ENCODE data around the gene OR51A2.
"Not testable (repeated sequence)": the region's sequence is repeated elsewhere in the genome, so short reads cannot be mapped to it uniquely, and the experiment has no call there.

OR51A2 gene

GRCh38 chr11:4955613-4956012, at the start of gene OR51A2:
Gene OR51A2, minus strand, starts transcription at chr11:4955713. Its CDS starts 0 bp downstream, at chr11:4955713.
- H3K27ac Mint-ChIP-seq; H3K36me3 Mint-ChIP-seq (ENCODE audit: low read depth); H3K4me1 Mint-ChIP-seq; ATAC-seq; H3K4me3 Mint-ChIP-seq; H3K9me3 Mint-ChIP-seq; DNase-seq; H3K27me3 Mint-ChIP-seq: not testable (repeated sequence)

- H3K27ac Mint-ChIP-seq: no peak overlapping the region
- H3K27me3 Mint-ChIP-seq: peaks cover 8% of the 10 kb centered on the region
- H3K4me1 Mint-ChIP-seq: no peaks in the 10 kb centered on the region
- no peak overlapping the region for H3K4me3 Mint-ChIP-seq
- no peaks in the 10 kb centered on the region for H3K36me3 Mint-ChIP-seq (ENCODE audit: low read depth)
- DNase-seq (peak; percentile 18), ATAC-seq (no peak)
- no peaks in the 10 kb centered on the region for H3K9me3 Mint-ChIP-seq
Measured at GRCh38 chr11:5004424-5005274, 49.1 kb upstream of the OR51A2 start.

GRCh38 chr11:4994551-4994950, 39.0 kb upstream of the OR51A2 start, which contains the start of gene OR51L1:
Gene OR51L1, plus strand, starts transcription at chr11:4994851. Its CDS starts 4,132 bp downstream, at chr11:4998983.
- no peaks in the 10 kb centered on the region for H3K27me3 Mint-ChIP-seq
- no peak for DNase-seq
- H3K36me3 Mint-ChIP-seq (ENCODE audit: low read depth): no peaks in the 10 kb centered on the region
- no peaks in the 10 kb centered on the region for H3K9me3 Mint-ChIP-seq
- no peaks in the 10 kb centered on the region for H3K4me1 Mint-ChIP-seq
- ATAC-seq: no peak
- no peak within 1 kb of the TSS for H3K27ac Mint-ChIP-seq
- no peak within 1 kb of the TSS for H3K4me3 Mint-ChIP-seq

GRCh38 chr11:4991060-4991459, 35.5 kb upstream of the OR51A2 start:
- Mint-ChIP-seq H3K9me3 (no peaks in the 10 kb centered on the region), H3K4me3 (no peak overlapping the region), H3K4me1 (no peaks in the 10 kb centered on the region), H3K27ac (no peak overlapping the region), H3K36me3 (ENCODE audit: low read depth) (no peaks in the 10 kb centered on the region), H3K27me3 (no peaks in the 10 kb centered on the region)
- DNase-seq (no peak), ATAC-seq (no peak)

- Mint-ChIP-seq H3K27me3 (no peaks in the 10 kb centered on the region), H3K4me3 (no peak overlapping the region), H3K27ac (no peak overlapping the region), H3K36me3 (ENCODE audit: low read depth) (no peaks in the 10 kb centered on the region), H3K9me3 (no peaks in the 10 kb centered on the region), H3K4me1 (no peaks in the 10 kb centered on the region)
- ATAC-seq: no peak
- no peak for DNase-seq
Measured at GRCh38 chr11:4983841-4984240, 28.3 kb upstream of the OR51A2 start.

- no peaks in the 10 kb centered on the region for H3K4me1 Mint-ChIP-seq
- no peak overlapping the region for H3K27ac Mint-ChIP-seq
- H3K9me3 Mint-ChIP-seq: peaks cover 4% of the 10 kb centered on the region
- DNase-seq: no peak
- no peak overlapping the region for H3K4me3 Mint-ChIP-seq
- H3K27me3 Mint-ChIP-seq: peaks cover 2% of the 10 kb centered on the region
- no peaks in the 10 kb centered on the region for H3K36me3 Mint-ChIP-seq (ENCODE audit: low read depth)
- no peak for ATAC-seq
Measured at GRCh38 chr11:4982678-4983077, 27.2 kb upstream of the OR51A2 start.

GRCh38 chr11:4979036-4979435, 23.5 kb upstream of the OR51A2 start:
- no peaks in the 10 kb centered on the region for H3K36me3 Mint-ChIP-seq (ENCODE audit: low read depth)
- ATAC-seq (no peak), DNase-seq (no peak)
- no peak overlapping the region for H3K4me3 Mint-ChIP-seq
- peaks cover 8% of the 10 kb centered on the region for H3K9me3 Mint-ChIP-seq
- no peak overlapping the region for H3K27ac Mint-ChIP-seq
- H3K27me3 Mint-ChIP-seq: peaks cover 4% of the 10 kb centered on the region
- H3K4me1 Mint-ChIP-seq: no peaks in the 10 kb centered on the region

GRCh38 chr11:4975436-4975835, 19.9 kb upstream of the OR51A2 start:
- no peak overlapping the region for H3K4me3 Mint-ChIP-seq
- no peak overlapping the region for H3K27ac Mint-ChIP-seq
- no peaks in the 10 kb centered on the region for H3K4me1 Mint-ChIP-seq
- DNase-seq: no peak
- peaks cover 8% of the 10 kb centered on the region for H3K9me3 Mint-ChIP-seq
- ATAC-seq: no peak
- H3K36me3 Mint-ChIP-seq (ENCODE audit: low read depth): no peaks in the 10 kb centered on the region
- H3K27me3 Mint-ChIP-seq: peaks cover 4% of the 10 kb centered on the region

- Mint-ChIP-seq H3K36me3 (ENCODE audit: low read depth) (no peaks in the 10 kb centered on the region), H3K4me1 (no peaks in the 10 kb centered on the region), H3K4me3 (no peak overlapping the region), H3K9me3 (peaks cover 8% of the 10 kb centered on the region), H3K27me3 (no peaks in the 10 kb centered on the region), H3K27ac (no peak overlapping the region)
- DNase-seq (no peak), ATAC-seq (no peak)
Measured at GRCh38 chr11:4962816-4963215, 7.3 kb upstream of the OR51A2 start.

GRCh38 chr11:4960877-4961276, 5.4 kb upstream of the OR51A2 start:
- DNase-seq (no peak), ATAC-seq (no peak)
- H3K36me3 Mint-ChIP-seq (ENCODE audit: low read depth): no peaks in the 10 kb centered on the region
- no peaks in the 10 kb centered on the region for H3K4me1 Mint-ChIP-seq
- H3K27me3 Mint-ChIP-seq: peaks cover 3% of the 10 kb centered on the region
- H3K9me3 Mint-ChIP-seq: peaks cover 5% of the 10 kb centered on the region
- H3K4me3 Mint-ChIP-seq: no peak overlapping the region
- H3K27ac Mint-ChIP-seq: no peak overlapping the region

GRCh38 chr11:4957396-4957795, 1.9 kb upstream of the OR51A2 start:
- no peaks in the 10 kb centered on the region for H3K4me1 Mint-ChIP-seq
- H3K27ac Mint-ChIP-seq: no peak overlapping the region
- peaks cover 3% of the 10 kb centered on the region for H3K27me3 Mint-ChIP-seq
- peaks cover 4% of the 10 kb centered on the region for H3K9me3 Mint-ChIP-seq
- DNase-seq: no peak
- no peak overlapping the region for H3K4me3 Mint-ChIP-seq
- H3K36me3 Mint-ChIP-seq (ENCODE audit: low read depth): no peaks in the 10 kb centered on the region
- no peak for ATAC-seq

GRCh38 chr11:4947505-4947904, 8.0 kb downstream of the OR51A2 start, which contains the start of gene OR51A4:
Gene OR51A4, minus strand, starts transcription at chr11:4947605. Its CDS starts 505 bp downstream, at chr11:4947100.
- Mint-ChIP-seq H3K9me3 (no peaks in the 10 kb centered on the region), H3K27me3 (peaks cover 3% of the 10 kb centered on the region), H3K36me3 (ENCODE audit: low read depth) (no peaks in the 10 kb centered on the region), H3K27ac (no peak within 1 kb of the TSS), H3K4me1 (no peaks in the 10 kb centered on the region), H3K4me3 (no peak within 1 kb of the TSS)
- ATAC-seq (no peak), DNase-seq (no peak)

- Mint-ChIP-seq H3K27ac (no peak overlapping the region), H3K4me1 (no peaks in the 10 kb centered on the region), H3K27me3 (no peaks in the 10 kb centered on the region), H3K9me3 (no peaks in the 10 kb centered on the region), H3K4me3 (no peak overlapping the region), H3K36me3 (ENCODE audit: low read depth) (no peaks in the 10 kb centered on the region)
- DNase-seq: no peak
- no peak for ATAC-seq
Measured at GRCh38 chr11:4936745-4937144, 18.8 kb downstream of the OR51A2 start.

GRCh38 chr11:4932751-4933150, 22.8 kb downstream of the OR51A2 start:
- Mint-ChIP-seq H3K9me3 (no peaks in the 10 kb centered on the region), H3K4me1 (no peaks in the 10 kb centered on the region), H3K27me3 (no peaks in the 10 kb centered on the region), H3K36me3 (ENCODE audit: low read depth) (no peaks in the 10 kb centered on the region), H3K27ac (no peak overlapping the region), H3K4me3 (no peak overlapping the region)
- DNase-seq (no peak), ATAC-seq (no peak)

- ATAC-seq (no peak), DNase-seq (no peak)
- Mint-ChIP-seq H3K27ac (no peak overlapping the region), H3K9me3 (no peaks in the 10 kb centered on the region), H3K4me1 (no peaks in the 10 kb centered on the region), H3K36me3 (ENCODE audit: low read depth) (no peaks in the 10 kb centered on the region), H3K4me3 (no peak overlapping the region), H3K27me3 (no peaks in the 10 kb centered on the region)
Measured at GRCh38 chr11:4926608-4927007, 28.9 kb downstream of the OR51A2 start.
